HK-2 (cell line): ENCODE measurements around the gene CIDEA.

Experiments
- DNase-seq: peaks from one replicate; pipeline ENCODE4 v3.0.0-alpha.2; 2018; ENCODE audit not compliant: unreplicated experiment

CIDEA gene

GRCh38 chr18:12318857-12319256 lies 64.7 kb downstream of the CIDEA start:
- DNase-seq = no peak

GRCh38 chr18:12321333-12321732 lies 67.2 kb downstream of the CIDEA start:
- peak; percentile 38 for DNase-seq

GRCh38 chr18:12324991-12325725 lies 71.0 kb downstream of the CIDEA start:
- no peak for DNase-seq

- no peak for DNase-seq
These were observed 71.6 kb downstream of the CIDEA start for GRCh38 chr18:12325726-12326245.

- DNase-seq = no peak
These were observed 72.7 kb downstream of the CIDEA start for GRCh38 chr18:12326711-12327460.
